Neural progenitor cell (in vitro differentiated cells): ENCODE results near the gene SLC35F3. TPM values are rescaled to one million over a fixed set of nuclear protein-coding genes. Genes with fewer than 3 reads are reported as not detected.

Source experiments
- DNase-seq: peaks from one replicate; pipeline ENCODE4 v3.0.0-alpha.2; 2016; ENCODE audit warnings: low spot score
- H2AFZ ChIP-seq: fragments of 200-600 bp; sonication (generic); replicated peaks from 2 replicates; pipeline ENCODE4 v1.6.1; 2016; ENCODE audit warnings: antibody characterized with exemption
- H3F3A ChIP-seq: fragments of 200-600 bp; sonication (generic); 2 replicates; pipeline ENCODE4 v1.6.1; 2016; ENCODE audit warnings: antibody characterized with exemption, low read depth
- H3K27ac ChIP-seq: fragments of 200-600 bp; sonication (generic); 2 replicates; pipeline ENCODE4 v1.5.1; 2016; ENCODE audit warnings: mild to moderate bottlenecking
- H3K27me3 ChIP-seq: fragments of 200-600 bp; sonication (generic); 2 replicates; pipeline ENCODE4 v1.6.1; 2016; ENCODE audit warnings: mild to moderate bottlenecking, moderate library complexity
- H3K36me3 ChIP-seq: fragments of 200-600 bp; sonication (generic); 2 replicates; pipeline ENCODE4 v1.5.1; 2016
- H3K4me1 ChIP-seq: fragments of 200-600 bp; sonication (generic); 2 replicates; pipeline ENCODE4 v1.6.1; 2016; ENCODE audit warnings: mixed run types
- H3K4me2 ChIP-seq: fragments of 200-600 bp; sonication (generic); 2 replicates; pipeline ENCODE4 v1.6.1; 2016
- H3K4me3 ChIP-seq: fragments of 200-600 bp; sonication (generic); 2 replicates; pipeline ENCODE4 v1.5.1; 2016
- H3K79me2 ChIP-seq: fragments of 200-600 bp; sonication (generic); 2 replicates; pipeline ENCODE4 v1.6.1; 2016; ENCODE audit warnings: low read depth
- H3K9ac ChIP-seq: fragments of 200-600 bp; sonication (generic); 2 replicates; pipeline ENCODE4 v1.6.1; 2016
- H3K9me3 ChIP-seq: fragments of 200-600 bp; sonication (generic); 2 replicates; pipeline ENCODE4 v1.5.1; 2016; ENCODE audit warnings: low read depth
- H4K20me1 ChIP-seq: fragments of 200-600 bp; sonication (generic); 2 replicates; pipeline ENCODE4 v1.6.1; 2016; ENCODE audit warnings: low read depth
- H3K27ac Mint-ChIP-seq: 3 replicates; pipeline ENCODE4 v1.8.0; 2021; ENCODE audit warnings: mixed read lengths
- H3K27me3 Mint-ChIP-seq: 2 replicates; pipeline ENCODE4 v1.8.0; 2022; ENCODE audit warnings: low read depth, mild to moderate bottlenecking, inconsistent platforms, moderate library complexity, mixed read lengths; ENCODE audit not compliant: insufficient read depth
- H3K36me3 Mint-ChIP-seq: 3 replicates; pipeline ENCODE4 v1.8.0; 2021; ENCODE audit warnings: mixed read lengths
- H3K4me1 Mint-ChIP-seq: 3 replicates; pipeline ENCODE4 v1.8.0; 2021; ENCODE audit warnings: mixed read lengths
- H3K4me3 Mint-ChIP-seq: 3 replicates; pipeline ENCODE4 v1.8.0; 2021; ENCODE audit warnings: mild to moderate bottlenecking, moderate library complexity, mixed read lengths
- H3K9me3 Mint-ChIP-seq: 3 replicates; pipeline ENCODE4 v1.8.0; 2020; ENCODE audit warnings: mixed read lengths
- CTCF ChIP-seq: fragments of 200-600 bp; sonication (generic); IDR thresholded peaks from 2 replicates; pipeline ENCODE4 v1.5.1; 2017; ENCODE audit warnings: antibody characterized with exemption, mild to moderate bottlenecking
- EZH2 ChIP-seq: fragments of 200-600 bp; sonication (generic); IDR thresholded peaks from 2 replicates; pipeline ENCODE4 v1.6.1; 2017; ENCODE audit warnings: antibody characterized with exemption, mild to moderate bottlenecking, moderate library complexity
- EZH2phosphoT487 ChIP-seq: fragments of 200-600 bp; sonication (generic); IDR thresholded peaks from 2 replicates; pipeline ENCODE4 v1.6.1; 2017; ENCODE audit warnings: antibody characterized with exemption
- total RNA-seq: library from RNA; depleted of rRNA; stranded (reverse); fragments of >200 nt; gene quantifications from 2 replicates; pipeline ENCODE4 v1.2.3, GENCODE V29; 2015; ENCODE audit warnings: low replicate concordance

SLC35F3 gene
- total RNA-seq, 1 donor from 2014 or later: 0.79 TPM

- DNase-seq: no peak
- no peaks in the 10 kb centered on the region for H3K9me3 ChIP-seq
- no peak overlapping the region for H3K27ac ChIP-seq
- H3K27me3 ChIP-seq: no peaks in the 10 kb centered on the region
- H3K4me3 ChIP-seq: no peak overlapping the region
- peaks cover 3% of the 10 kb centered on the region for H3K27me3 Mint-ChIP-seq
- no peaks in the 10 kb centered on the region for H3K36me3 ChIP-seq
- H3K9ac ChIP-seq: no peak overlapping the region
- peaks cover 23% of the 10 kb centered on the region for H3K4me1 ChIP-seq
- H3K4me2 ChIP-seq: no peak overlapping the region
- H3K4me1 Mint-ChIP-seq: peaks cover 33% of the 10 kb centered on the region
- H2AFZ ChIP-seq: no peak overlapping the region
- peaks cover 19% of the 10 kb centered on the region for H3F3A ChIP-seq
- TF ChIP-seq CTCF (no peak), EZH2phosphoT487 (no peak), EZH2 (no peak)
- H3K36me3 Mint-ChIP-seq: no peaks in the 10 kb centered on the region
- no peaks in the 10 kb centered on the region for H4K20me1 ChIP-seq
- no peaks in the 10 kb centered on the region for H3K79me2 ChIP-seq
- no peak overlapping the region for H3K27ac Mint-ChIP-seq
- no peaks in the 10 kb centered on the region for H3K9me3 Mint-ChIP-seq
- H3K4me3 Mint-ChIP-seq: no peak overlapping the region
These were observed 97.3 kb downstream of the SLC35F3 start for GRCh38 chr1:234001817-234002216.

- Histone ChIP-seq H3K9me3 (no peaks in the 10 kb centered on the region), H3K9ac (no peak overlapping the region), H3K27ac (no peak overlapping the region), H2AFZ (no peak overlapping the region), H3K79me2 (no peaks in the 10 kb centered on the region), H3K4me3 (no peak overlapping the region), H3K36me3 (no peaks in the 10 kb centered on the region), H3F3A (peaks cover 12% of the 10 kb centered on the region), H3K27me3 (no peaks in the 10 kb centered on the region), H3K4me2 (no peak overlapping the region), H3K4me1 (peaks cover 15% of the 10 kb centered on the region), H4K20me1 (no peaks in the 10 kb centered on the region)
- no peak overlapping the region for H3K4me3 Mint-ChIP-seq
- H3K4me1 Mint-ChIP-seq: peaks cover 22% of the 10 kb centered on the region
- no peaks in the 10 kb centered on the region for H3K36me3 Mint-ChIP-seq
- H3K27me3 Mint-ChIP-seq: no peaks in the 10 kb centered on the region
- TF ChIP-seq EZH2: no peak
- TF ChIP-seq CTCF: no peak
- no peak for TF ChIP-seq EZH2phosphoT487
- peaks cover 3% of the 10 kb centered on the region for H3K9me3 Mint-ChIP-seq
- no peak overlapping the region for H3K27ac Mint-ChIP-seq
- no peak for DNase-seq
These were observed 100.1 kb downstream of the SLC35F3 start for GRCh38 chr1:234004591-234004990.

- no peaks in the 10 kb centered on the region for H3K27me3 Mint-ChIP-seq
- DNase-seq: no peak
- Histone ChIP-seq H3K4me2 (no peak overlapping the region), H3K79me2 (no peaks in the 10 kb centered on the region), H2AFZ (no peak overlapping the region), H3K4me3 (no peak overlapping the region), H3K4me1 (no peaks in the 10 kb centered on the region), H3K9me3 (no peaks in the 10 kb centered on the region), H3K36me3 (no peaks in the 10 kb centered on the region), H3K9ac (no peak overlapping the region), H4K20me1 (no peaks in the 10 kb centered on the region), H3F3A (no peaks in the 10 kb centered on the region), H3K27ac (no peak overlapping the region), H3K27me3 (no peaks in the 10 kb centered on the region)
- no peaks in the 10 kb centered on the region for H3K36me3 Mint-ChIP-seq
- peaks cover 3% of the 10 kb centered on the region for H3K9me3 Mint-ChIP-seq
- TF ChIP-seq EZH2: no peak
- no peak for TF ChIP-seq EZH2phosphoT487
- no peak for TF ChIP-seq CTCF
- H3K4me1 Mint-ChIP-seq: no peaks in the 10 kb centered on the region
- H3K4me3 Mint-ChIP-seq: no peak overlapping the region
- H3K27ac Mint-ChIP-seq: no peak overlapping the region
These were observed 103.2 kb downstream of the SLC35F3 start for GRCh38 chr1:234007684-234008083.

GRCh38 chr1:234008591-234008990 is 104.1 kb downstream of the SLC35F3 start:
- H3K4me3 ChIP-seq: no peak overlapping the region
- H3K27ac ChIP-seq: no peak overlapping the region
- no peaks in the 10 kb centered on the region for H3K36me3 ChIP-seq
- no peaks in the 10 kb centered on the region for H3K27me3 ChIP-seq
- no peak overlapping the region for H3K27ac Mint-ChIP-seq
- no peaks in the 10 kb centered on the region for H3K9me3 ChIP-seq
- H3K9ac ChIP-seq: no peak overlapping the region
- TF ChIP-seq CTCF: no peak
- no peak for TF ChIP-seq EZH2phosphoT487
- TF ChIP-seq EZH2: no peak
- no peak for DNase-seq
- no peak overlapping the region for H3K4me2 ChIP-seq
- no peaks in the 10 kb centered on the region for H3K27me3 Mint-ChIP-seq
- no peak overlapping the region for H3K4me3 Mint-ChIP-seq
- H4K20me1 ChIP-seq: no peaks in the 10 kb centered on the region
- no peaks in the 10 kb centered on the region for H3K79me2 ChIP-seq
- no peaks in the 10 kb centered on the region for H3K36me3 Mint-ChIP-seq
- H3F3A ChIP-seq: no peaks in the 10 kb centered on the region
- peaks cover 3% of the 10 kb centered on the region for H3K9me3 Mint-ChIP-seq
- H3K4me1 Mint-ChIP-seq: no peaks in the 10 kb centered on the region
- no peak overlapping the region for H2AFZ ChIP-seq
- H3K4me1 ChIP-seq: no peaks in the 10 kb centered on the region
